Tibial nerve (tissue), 4 donors: Measurements from ENCODE around the gene CRISPLD2.

Source experiments
- CTCF ChIP-seq, 5 experiments: fragments of 200-600 bp in 3 of 5; fragments of 450-650 bp in 2 of 5; sonication (generic) in 3 of 5; IDR thresholded peaks; one replicate each; pipeline ENCODE4 v1.5.1; 2016 to 2019; ENCODE audit warnings: antibody characterized with exemption in 5 of 5, mild to moderate bottlenecking in 3 of 5, moderate library complexity in 2 of 5
- EP300 ChIP-seq, 2 donors: sonication (generic); formaldehyde crosslinking; IDR thresholded peaks; one replicate each; pipeline ENCODE4 v1.6.1; 2017; ENCODE audit warnings: antibody characterized with exemption in 2 of 2, mild to moderate bottlenecking in 1 of 2
- POLR2A ChIP-seq, 2 donors: fragments of 450-650 bp; IDR thresholded peaks; one replicate each; pipeline ENCODE4 v1.6.1; 2017; ENCODE audit warnings: antibody characterized with exemption in 2 of 2, mild to moderate bottlenecking in 2 of 2, moderate library complexity in 2 of 2

GRCh38 chr16:84905965-84906460, 86.2 kb downstream of the CRISPLD2 start:
- TF ChIP-seq POLR2A (IDR thresholded peaks at IDR 0.05), result no peak
- no peak for TF ChIP-seq CTCF (IDR thresholded peaks at IDR 0.05)
- no peak for TF ChIP-seq EP300 (IDR thresholded peaks at IDR 0.05)
